C4-2B (cell line): ENCODE data around the gene NEUROD6.

Experiments used
- ZFX ChIP-seq: fragments of 450-650 bp; IDR thresholded peaks from 2 replicates; pipeline ENCODE4 v1.6.1; 2017
- TF ChIP-seq, protein P1 (sequence below): fragments of 450-650 bp; conservative IDR thresholded peaks from 2 replicates; pipeline ENCODE4 v1.5.1; 2017; ENCODE audit warnings: mild to moderate bottlenecking

DNA sequence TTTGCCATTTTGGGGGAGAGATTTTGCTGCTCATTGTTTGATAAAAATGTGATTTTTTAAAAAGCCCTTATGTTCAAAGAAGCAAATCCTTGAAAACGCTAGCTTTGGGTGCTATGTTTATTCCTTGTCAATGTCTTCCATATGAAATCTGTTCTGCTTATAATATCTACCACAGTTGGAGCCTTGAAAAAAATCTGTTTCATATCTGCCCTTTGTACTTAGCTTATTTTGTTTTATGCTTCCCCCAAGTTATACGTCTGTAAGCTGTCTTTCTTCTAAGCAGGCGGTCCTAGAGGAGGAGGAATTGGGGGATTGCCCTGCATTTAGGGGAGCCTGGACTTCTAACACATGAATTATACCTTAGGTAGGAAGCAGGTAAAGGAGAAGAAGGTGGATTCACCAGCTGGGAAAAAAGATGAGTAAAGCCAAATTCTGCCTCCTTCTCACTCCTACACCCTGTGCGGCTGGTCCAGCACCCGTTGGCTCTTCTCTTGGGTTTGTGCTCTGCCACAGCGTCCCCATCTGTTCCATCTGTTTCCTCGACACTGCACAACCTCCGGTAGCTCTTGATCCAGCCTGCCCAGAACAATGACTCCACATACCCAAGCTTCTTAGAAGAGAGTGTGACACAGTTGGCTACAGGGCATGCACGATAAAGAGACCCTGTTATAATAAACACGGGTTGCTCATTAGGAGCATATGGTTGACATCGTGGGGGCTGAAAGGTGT lies 31.9 kb upstream of the NEUROD6 start:
- TF ChIP-seq, protein P1, sequence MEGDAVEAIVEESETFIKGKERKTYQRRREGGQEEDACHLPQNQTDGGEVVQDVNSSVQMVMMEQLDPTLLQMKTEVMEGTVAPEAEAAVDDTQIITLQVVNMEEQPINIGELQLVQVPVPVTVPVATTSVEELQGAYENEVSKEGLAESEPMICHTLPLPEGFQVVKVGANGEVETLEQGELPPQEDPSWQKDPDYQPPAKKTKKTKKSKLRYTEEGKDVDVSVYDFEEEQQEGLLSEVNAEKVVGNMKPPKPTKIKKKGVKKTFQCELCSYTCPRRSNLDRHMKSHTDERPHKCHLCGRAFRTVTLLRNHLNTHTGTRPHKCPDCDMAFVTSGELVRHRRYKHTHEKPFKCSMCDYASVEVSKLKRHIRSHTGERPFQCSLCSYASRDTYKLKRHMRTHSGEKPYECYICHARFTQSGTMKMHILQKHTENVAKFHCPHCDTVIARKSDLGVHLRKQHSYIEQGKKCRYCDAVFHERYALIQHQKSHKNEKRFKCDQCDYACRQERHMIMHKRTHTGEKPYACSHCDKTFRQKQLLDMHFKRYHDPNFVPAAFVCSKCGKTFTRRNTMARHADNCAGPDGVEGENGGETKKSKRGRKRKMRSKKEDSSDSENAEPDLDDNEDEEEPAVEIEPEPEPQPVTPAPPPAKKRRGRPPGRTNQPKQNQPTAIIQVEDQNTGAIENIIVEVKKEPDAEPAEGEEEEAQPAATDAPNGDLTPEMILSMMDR, result no peak
- no peak for TF ChIP-seq ZFX
